HG02970 (cell line): Measurements from ENCODE around the gene STRADA.
A peak's percentile ranks its signal among the peaks of the same experiment; 100 is the strongest.

Experiments
- ATAC-seq: cut with Tn5 transposase; IDR thresholded peaks from one replicate; pipeline ENCODE4 v1.9.1; 2021; ENCODE audit warnings: mild to moderate bottlenecking, moderate library complexity, moderate number of reproducible peaks; ENCODE audit not compliant: unreplicated experiment, low FRiP score

STRADA gene, protein sequence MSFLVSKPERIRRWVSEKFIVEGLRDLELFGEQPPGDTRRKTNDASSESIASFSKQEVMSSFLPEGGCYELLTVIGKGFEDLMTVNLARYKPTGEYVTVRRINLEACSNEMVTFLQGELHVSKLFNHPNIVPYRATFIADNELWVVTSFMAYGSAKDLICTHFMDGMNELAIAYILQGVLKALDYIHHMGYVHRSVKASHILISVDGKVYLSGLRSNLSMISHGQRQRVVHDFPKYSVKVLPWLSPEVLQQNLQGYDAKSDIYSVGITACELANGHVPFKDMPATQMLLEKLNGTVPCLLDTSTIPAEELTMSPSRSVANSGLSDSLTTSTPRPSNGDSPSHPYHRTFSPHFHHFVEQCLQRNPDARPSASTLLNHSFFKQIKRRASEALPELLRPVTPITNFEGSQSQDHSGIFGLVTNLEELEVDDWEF

DNA sequence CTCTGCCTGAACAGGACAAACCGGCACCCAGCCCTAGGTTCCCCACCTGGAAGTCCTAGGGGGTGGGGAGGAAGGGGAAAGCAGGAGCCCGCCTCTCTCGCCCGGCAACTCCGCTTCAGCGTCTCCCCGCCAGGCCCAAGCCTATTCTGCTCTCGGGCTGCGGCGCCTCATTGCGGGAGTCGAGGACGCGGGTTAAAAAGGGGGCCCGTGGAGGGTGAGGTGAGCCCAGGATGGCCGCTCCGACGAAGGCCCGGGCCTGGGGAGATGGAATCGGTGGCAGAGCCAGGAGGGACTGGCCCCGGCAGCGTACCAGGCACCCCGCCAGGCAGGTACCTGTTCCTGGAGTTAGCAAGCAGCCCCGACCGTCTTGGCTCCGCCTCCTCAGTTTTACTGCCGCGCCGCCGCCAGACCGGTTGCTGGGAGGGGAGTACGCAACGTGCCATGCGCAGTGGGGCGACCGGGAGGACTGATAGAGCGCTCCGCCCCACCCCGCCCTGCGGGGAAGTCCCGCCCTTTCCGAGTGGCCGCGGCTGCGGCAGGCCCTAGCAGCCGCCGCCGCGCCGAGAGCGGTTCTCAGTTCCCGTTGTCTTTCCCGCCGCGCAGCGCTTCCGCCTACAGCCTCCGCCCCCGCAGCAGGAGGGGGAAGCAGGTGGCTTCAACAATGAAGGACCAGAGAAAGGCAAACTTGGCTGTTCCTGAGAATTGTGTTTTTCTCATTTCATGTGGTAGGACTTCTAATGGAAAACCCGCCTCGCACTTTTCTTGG lies at the start of gene STRADA:
STRADA (minus strand) TSS at position 392 of the 766 bp plus-strand sequence. CDS start 13,430 bp downstream, outside the sequence.
- peak; percentile 93 for ATAC-seq

DNA sequence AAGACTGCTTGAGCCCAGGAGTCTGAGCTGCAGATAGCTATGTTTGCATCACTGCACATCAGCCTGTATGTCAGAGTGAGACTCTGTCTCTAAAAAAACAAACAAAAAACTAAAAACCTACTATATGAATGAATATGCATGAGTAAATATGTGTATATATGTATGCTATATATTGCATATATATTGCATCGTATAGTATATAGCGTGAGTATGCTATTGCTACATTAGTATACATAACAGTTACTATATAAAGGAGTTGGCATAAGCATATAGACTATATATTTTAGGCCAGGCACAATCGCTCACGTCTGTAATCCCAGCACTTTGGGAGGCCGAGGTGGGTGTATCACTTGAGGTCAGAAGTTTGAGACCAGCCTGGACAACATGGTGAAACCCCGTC lies 48.5 kb upstream of the STRADA start:
- no peak for ATAC-seq

DNA sequence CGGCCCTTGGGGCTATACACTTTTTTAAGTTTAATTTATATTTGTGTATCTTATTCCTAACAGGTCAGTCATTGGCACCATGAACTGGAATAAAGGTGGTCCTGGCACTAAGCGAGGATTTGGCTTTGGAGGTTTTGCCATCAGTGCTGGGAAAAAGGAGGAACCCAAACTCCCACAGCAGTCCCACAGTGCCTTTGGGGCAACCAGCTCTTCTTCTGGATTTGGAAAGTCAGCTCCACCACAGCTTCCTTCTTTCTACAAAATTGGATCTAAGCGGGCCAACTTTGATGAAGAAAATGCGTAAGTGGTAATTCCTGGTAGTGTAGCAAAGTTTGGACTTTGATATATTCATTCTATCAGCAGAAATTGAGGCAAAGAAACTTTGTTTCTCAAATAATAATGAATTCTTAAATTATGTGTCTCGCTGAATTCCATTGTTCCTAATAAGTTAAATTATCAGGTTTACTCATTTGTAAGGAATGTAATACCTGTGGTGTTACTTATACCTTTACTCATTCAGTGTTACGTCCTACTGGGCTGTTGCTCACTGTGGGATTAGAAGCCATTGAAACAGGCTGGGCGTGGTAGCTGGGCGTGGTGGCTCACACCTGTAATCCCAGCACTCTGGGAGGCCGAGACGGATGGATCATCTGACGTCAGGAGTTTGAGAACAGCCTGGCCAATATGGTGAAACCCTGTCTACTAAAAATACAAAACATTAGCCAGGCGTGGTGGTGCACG lies 45.5 kb upstream of the STRADA start:
- ATAC-seq, result no peak

DNA sequence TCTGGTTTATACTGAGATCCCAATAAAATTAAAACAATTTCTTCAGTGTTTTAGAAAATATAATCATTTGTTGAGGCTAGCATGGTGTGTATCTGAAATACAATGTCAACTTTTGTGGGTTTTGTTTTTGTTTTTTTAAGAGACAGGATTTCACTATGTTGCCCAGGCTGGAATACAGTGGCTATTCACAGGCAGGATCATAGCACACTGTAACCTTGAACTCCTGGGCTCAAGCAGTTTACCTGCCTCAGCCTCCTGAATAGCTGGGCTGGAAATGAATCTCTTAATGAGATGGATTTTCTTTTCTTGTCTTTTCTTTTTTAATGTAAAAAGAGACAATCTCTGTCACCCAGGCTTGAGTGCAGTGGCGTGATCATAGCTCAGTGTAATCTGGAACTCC lies 44.5 kb upstream of the STRADA start:
- ATAC-seq, result no peak

DNA sequence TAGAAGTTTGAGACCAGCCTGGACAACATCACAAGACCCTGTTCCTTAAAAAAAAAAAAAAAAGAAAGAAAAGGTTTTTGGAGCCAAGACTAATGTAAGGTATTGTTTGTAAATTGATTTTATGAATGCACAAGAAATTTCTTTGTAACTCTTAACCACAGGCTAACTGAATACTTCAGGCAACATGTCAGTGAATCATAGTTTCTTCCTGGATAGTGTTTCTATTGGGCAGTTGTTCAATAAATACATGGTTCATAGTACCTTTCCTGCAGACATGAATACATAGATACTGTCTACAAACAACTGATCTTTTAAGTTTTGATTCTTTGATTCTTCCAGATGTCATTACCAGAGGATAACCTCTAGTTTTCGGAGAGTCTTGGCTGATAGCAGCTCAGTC lies 44.0 kb upstream of the STRADA start:
- no peak for ATAC-seq

DNA sequence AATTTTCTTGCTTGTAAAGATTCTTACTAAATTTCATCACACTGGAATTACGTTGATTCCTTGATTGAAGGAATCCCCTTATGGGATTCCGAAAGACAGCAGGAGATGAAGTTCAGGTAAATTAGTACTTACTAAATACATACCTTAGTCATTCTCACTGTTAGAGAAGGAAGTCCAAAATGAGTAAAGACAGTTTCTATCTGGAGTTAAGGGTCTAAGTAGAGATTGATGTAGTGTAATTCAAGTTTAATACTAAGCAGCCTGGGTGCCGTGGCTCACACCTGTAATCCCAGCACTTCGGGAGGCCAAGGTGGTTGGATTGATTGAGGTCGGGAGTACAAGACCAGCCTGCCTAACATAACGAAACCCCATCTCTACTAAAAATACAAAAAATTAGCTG lies 41.9 kb upstream of the STRADA start:
- ATAC-seq, result no peak

DNA sequence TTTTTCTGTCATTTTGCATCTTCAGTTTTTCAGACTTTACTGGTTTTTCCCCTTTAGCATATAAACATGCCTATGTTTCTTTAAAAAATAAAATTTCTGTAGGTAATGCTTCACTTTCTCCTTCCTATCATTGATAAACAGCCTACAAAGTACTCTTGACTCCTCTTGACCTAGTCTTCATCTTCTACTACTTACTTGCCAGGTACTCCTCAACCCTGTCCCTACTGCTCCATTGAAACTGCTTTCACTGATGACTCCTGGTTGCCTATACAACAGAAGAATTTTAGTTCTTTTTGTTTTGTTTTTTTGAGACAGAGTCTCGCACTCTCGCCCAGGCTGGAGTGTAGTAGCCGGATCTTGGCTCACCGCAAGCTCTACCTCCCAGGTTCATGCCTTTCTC lies 39.3 kb upstream of the STRADA start:
- ATAC-seq, result no peak

DNA sequence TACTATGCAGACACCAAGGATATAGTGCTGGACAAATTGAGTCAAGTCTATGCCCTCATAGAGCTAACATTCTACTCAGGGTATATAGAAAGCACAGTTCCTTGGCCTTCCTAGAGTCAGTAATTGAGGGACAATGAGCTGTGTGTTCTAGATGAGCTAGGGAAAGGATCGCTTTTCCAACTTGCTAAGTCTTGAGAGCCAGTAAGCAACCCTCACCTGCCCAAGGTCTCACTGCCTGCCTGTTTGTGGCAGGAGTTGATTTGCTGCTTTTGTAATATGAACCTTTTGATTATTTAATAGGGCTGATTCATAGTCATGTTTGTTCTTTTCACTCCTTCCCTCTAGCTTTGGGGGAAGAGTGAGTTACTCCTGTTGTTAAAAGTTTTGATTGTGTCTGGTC lies 38.9 kb upstream of the STRADA start:
- no peak for ATAC-seq

DNA sequence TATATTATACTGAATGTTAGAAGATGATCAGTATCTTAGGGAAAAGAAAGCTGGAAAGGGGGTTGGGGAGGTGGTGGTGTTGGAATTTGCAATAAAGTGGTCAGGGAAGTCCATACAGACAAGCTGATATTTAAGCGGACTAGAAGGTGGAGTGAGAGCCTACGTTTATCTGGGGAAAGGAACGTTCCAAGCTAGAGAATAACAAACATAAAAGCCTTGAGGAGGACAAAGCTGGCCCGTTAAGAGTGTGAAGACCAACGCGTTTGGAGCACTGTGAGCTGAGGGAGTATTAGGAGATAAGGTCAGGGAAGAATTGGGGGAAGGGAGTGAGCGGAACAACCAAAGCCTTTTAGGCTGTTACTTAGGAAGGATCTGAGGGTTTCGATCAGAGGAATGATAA lies 33.8 kb upstream of the STRADA start:
- ATAC-seq, result no peak

DNA sequence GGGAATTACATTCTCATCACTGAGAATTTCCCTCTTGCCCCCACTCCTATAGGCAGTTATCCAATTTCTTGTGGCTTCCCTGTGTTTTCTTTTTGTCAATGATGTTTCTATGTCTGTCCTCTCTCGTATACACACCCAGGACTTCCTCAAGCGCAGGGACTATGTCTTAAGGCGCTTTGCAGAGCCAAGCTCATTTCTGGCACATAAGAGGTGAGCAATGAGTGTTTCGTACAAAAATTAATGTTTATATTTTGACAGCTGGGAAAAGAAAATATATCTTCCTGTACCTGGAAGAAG lies 33.3 kb upstream of the STRADA start:
- ATAC-seq, result no peak

DNA sequence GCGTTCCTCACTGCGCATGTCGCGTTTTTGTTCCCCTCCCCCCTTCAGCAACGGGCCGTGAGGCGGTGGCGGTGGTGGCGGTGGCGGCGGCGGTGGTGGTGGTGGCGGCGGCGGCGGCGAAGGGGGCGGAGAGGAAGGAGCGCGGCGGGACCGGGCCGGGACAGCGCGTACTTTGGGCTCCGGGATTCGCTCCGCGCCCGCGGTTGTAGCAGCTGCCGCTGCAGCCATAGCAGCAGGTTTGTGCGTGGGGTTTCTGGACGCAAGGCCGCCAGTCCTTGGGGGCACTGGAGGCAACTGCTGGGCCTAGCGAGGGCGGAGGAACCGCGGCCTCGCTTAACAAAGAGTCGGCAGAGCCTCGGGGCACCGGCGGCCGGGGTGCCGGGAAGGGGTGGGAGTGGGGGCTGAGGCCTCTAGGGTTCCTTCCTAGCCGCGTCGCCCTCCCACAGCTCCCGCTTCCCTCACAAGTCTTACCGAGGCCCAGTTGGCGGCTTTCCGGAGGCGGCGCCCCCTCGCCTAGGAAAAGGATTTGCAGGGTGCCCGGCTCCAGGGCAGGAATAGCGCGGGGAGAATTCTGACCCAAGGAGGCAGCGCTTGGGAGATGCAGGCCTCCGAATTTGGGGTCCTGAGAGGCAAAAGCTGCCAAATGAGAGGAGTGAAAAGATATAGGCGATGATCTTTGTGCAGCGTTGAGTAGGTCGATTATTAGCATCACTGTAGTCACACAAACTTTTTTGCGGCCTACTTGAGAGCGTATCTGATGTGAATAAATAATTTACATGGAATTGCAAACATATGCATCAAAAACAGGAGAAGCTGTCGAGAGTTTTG lies 32.8 kb upstream of the STRADA start, which contains the start of gene DDX42:
DDX42 (plus strand) TSS at position 30 of the 828 bp plus-strand sequence. CDS start 12,880 bp downstream, outside the sequence.
- peak; percentile 2 for ATAC-seq

DNA sequence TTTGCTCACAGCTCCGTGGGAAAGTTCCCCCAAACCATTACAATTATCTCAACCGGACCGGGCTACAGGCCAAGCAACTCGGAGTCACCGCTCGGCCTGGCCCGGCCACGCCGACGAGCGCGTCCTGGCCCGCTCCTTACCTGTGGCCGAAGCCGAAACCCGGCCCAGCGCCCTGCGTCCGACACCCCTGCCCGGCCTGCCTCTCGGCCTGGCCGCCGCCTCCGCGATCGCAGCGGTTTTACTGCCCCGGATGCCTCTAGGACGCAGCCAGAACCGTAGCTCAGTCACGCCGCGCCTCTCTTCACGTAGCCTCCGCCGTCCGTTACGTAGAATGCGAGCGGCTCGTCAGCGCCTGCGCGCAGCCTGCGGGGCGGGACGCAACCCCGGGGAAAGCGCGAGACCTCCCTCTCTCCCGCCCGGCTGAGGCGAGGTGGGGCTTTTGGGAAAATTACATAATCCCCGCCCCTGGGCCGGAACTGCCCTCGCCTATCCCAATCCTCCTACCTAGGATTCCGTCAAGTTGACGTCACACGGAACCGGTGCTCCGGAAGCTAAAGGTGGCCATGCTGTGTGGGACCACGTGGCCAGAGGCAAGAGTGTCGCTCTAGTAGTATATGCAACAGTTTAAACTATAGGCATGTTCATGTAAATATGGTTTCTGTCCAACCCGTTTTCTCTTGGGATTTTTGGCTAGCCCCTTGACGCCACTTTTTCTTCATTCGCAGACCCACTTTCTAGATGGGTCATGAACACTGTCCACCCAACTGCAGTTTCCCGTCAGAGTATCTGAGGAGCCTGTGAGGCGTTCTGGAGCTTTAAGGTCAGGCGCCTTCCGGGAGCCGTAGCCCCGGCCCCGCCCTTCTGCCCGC lies 31.9 kb upstream of the STRADA start, which contains the start of gene CCDC47:
CCDC47 (minus strand) TSS at position 326 of the 869 bp plus-strand sequence. CDS start 7,422 bp downstream, outside the sequence.
- ATAC-seq, result peak; percentile 75

DNA sequence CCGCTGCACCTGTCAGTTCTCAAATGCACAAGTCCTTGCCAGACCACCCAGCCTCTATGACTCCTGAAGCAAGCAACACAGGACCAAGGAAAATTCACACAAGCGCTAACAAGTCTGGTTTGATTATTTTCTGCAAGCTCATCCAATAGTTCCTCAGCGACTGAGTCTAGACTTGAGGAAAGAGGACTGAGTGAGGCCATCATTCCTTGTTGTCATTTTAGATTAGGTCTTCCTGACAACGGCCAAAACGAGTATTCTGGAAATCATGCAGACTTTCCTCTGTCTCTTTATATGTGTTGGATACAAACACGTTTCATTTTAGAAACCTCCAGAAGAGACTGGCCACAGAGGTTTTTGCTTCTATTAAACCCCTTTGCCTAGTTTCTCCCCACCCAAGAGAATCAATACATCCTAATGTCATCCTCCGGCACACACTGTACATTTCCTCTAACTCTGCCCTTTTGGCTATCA lies 31.2 kb upstream of the STRADA start:
- ATAC-seq, result no peak

DNA sequence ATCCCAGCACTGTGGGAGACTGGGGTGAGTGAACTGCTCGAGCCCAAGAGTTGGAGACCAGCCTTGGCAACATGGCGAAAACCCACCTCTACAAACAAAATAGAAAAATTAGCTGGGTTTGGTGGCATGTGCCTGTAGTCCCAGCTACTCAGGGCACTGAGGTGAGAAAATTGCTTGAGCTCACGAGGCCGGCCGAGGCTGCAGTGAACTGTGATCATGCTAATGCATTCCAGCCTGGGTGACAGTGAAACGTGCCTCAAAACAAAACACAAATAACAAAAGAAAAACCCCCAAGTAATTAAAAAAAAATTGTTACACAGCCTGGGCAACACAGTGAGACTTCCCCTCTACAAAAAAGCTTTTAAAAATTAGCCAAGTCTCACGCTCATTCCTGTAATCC lies 26.8 kb upstream of the STRADA start:
- ATAC-seq, result no peak

DNA sequence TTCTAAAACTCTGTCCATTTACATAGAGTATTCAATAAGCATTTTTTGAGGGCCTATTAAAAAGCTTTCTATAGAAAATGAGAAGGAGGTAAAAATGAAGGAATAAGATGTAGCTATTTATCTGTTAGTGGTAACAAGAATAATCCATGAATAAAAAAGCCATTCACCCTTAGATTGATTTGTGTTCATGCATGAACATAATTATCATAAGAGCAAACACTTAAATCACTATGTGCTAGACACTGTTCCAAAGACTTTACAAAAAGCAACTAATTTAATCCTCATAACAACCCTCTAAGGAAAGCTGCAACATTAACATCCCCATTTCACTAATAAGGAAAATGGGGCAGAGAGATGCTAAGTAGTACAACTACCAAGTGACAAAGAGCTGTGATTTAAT lies 25.2 kb upstream of the STRADA start:
- ATAC-seq, result no peak

DNA sequence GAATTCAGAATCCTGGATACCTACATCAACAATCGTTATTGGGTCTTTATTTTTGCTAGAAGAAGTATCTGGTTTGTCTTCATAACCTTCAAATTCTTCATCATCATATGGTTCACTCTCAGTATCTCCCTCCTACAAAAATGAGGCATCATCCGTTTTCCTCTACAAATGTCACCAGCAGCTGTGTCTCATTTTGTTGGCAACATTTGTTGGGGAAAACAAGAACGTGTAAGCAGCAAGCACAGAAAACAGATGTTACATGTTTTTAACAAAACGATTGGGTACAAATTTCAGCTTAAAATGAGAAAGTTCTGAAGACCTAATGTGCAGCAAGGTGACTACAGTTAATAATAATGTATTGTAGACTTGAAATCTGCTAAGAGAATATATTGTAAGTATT lies 23.1 kb upstream of the STRADA start:
- ATAC-seq, result no peak

DNA sequence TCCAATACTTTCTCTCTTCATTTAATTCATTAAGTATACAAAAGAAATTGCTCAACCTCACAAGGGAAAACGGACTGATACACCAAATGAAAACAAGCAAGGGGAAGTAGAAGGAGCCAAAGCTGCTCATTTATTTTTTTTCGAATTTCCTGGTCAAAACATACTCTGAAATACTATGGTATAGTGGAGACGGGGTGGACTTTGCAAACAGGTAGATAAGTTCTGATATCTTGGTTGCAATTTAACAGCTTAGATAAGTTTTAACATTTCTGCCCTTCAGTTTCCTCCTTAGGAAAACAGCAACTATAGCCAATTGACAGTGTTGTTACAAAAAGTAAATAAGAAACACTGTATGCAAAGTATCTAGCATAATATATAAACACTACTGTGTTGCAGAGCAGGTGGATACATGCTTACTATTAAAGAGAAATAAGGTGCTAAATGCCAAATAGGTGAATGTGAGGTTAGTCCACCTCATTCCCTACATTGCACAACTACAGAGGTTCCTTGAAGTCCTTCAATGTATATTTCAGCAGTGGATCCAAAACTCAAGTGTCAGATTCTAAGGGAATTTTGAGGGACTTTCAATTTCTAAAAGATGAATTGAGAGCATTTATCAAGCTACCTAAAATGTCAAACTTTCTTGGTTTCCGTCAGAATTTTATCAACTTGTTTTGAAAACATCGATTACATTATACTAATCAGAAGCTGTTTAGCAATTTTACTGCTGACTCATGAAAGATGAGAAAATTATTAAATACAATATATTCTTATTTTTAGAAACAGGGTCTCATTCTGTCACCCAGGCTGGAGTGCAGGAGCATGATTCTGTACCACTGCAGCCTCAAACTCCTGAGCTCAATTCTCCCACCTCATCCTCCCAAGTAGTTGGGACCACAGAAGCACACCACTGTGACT lies 20.8 kb upstream of the STRADA start:
- no peak for ATAC-seq
